RPMI8226 (cell line): ENCODE measurements around the gene TMCC1.
A peak's percentile ranks its signal among the peaks of the same experiment; 100 is the strongest.
"Not testable (repeated sequence)": the region's sequence is repeated elsewhere in the genome, so short reads cannot be mapped to it uniquely, and the experiment has no call there.

Experiments used
- DNase-seq: peaks from one replicate; pipeline ENCODE4 v3.0.0-alpha.2; 2015

Gene TMCC1

GRCh38 chr3:129641567-129642260, 251.8 kb downstream of the TMCC1 start:
- not testable (repeated sequence) for DNase-seq

- not testable (repeated sequence) for DNase-seq
Measured at GRCh38 chr3:129640985-129641384, 252.5 kb downstream of the TMCC1 start.

DNA sequence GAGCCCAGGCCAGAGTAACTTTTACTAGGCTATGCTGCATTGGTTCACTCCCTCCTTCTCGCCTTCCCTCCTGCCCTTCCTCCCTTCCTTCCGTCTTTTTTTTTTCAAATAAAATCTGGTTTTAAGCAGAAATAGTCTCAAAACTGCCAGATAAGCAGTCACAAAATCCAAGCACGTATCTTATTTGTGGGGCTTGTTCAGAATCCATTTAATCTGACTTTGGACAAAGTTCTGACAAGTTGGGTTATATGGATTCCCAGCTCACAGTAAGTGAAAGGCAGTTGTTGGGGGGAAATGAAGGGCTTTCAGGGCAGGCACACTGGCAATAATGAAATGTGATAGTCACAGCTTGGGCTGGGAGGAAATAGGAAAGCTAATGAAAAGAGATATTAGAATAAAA, 255.0 kb downstream of the TMCC1 start:
- no peak for DNase-seq

DNA sequence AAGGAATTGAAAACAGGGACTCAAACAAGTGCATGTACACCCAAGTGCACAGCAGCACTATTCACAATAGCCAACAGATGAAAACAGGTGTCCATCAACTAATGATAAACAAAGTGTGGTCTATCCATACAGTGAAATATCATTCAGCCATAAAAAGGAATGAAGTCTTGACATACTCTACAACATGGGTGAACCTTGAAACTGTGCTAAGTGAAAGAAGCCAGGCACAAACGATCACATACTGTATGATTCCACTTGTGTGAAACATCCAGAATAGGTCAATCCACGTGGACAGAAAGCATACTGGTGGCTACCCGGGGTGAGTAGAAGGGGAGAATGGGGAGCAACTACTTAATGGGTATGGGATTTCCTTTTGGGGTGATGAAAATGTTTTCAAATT, 257.4 kb downstream of the TMCC1 start:
- no peak for DNase-seq

- no peak for DNase-seq
Measured at GRCh38 chr3:129635656-129636055, 257.9 kb downstream of the TMCC1 start.

- no peak for DNase-seq
Measured at GRCh38 chr3:129633751-129634481, 259.6 kb downstream of the TMCC1 start.

DNA sequence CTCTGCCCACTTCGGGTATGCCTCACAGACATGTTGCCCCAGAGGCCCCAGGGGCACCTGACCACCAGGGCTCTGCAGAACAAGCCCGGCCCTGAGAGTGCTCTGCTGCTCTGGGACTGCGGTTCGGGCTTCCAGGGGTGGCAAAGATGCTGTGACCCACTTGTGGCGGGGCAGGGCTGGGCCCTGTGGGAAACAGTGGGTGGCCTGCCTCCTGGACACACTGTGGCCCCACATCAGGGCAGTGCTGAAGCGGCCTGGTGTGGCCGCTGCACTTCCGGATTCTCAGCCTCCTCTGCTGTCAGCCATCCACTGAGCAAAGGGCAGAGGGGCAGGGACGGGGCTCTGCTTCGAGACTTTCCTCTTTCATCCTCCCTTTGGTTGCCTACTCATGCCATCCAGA, 260.5 kb downstream of the TMCC1 start:
- no peak for DNase-seq

DNA sequence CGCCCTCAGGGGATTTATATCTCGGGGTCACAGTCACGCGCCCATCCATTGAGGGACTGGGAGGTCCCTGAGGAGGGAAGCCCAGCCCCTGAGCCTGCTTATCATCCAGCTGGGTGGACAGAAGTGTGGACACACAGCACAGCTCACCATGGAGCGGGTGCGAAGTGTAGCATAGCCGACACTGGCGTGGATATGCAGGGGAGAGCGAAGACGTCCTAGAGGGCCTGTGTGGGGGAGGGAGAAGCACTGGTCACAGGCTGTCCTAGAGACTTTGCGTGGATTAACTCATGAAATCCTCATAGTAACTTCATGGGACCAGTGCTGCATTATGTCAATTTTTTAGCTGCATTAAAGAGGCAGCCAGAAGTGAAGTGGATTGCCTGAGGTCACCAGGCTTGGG, 261.0 kb downstream of the TMCC1 start:
- DNase-seq: no peak

- DNase-seq: no peak
Measured at GRCh38 chr3:129632056-129632455, 261.5 kb downstream of the TMCC1 start.

GRCh38 chr3:129629011-129629410, 264.5 kb downstream of the TMCC1 start:
- DNase-seq: no peak

GRCh38 chr3:129628169-129628522, 265.4 kb downstream of the TMCC1 start:
- DNase-seq: no peak

DNA sequence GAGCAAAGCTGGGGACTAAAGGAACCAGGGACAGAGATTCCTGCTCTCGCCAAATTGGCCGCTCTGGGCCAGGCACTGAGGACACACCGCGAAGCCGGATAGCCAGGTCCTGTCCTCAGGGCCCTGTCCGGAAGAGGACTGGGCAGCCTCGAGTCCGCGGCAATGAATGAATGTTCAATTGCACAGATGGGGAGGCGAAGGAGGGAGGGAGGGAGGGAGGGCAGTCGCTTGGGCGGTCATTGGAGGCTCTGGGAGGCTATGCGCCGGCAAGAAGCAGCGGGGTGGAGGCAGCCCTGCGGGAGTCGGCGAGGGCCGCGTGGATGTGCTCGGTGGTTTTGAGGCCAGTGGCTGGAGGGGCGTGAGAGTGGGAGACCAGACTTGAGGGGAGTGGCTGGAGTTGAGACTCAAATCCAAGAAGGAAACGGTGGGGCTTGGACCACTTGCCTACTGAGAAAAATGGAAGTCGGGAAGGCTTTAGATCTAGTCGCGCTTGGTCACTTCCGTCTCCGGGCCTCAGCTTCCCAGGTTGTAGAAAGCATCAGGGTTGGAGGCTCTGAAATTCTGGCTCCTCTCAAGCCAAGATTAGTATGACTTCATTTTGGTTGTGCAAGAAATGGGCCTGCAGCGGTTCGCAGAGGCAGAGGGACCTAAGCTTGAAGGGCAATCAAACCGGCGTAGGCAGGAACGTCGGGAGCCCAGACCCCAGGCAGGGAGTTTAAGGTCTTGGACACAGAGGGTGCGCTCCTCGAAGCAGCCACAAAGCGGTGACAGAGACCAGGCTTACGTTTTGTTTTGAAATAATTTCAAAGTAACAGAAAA, 266.0 kb downstream of the TMCC1 start:
- DNase-seq: peak; percentile 61

DNA sequence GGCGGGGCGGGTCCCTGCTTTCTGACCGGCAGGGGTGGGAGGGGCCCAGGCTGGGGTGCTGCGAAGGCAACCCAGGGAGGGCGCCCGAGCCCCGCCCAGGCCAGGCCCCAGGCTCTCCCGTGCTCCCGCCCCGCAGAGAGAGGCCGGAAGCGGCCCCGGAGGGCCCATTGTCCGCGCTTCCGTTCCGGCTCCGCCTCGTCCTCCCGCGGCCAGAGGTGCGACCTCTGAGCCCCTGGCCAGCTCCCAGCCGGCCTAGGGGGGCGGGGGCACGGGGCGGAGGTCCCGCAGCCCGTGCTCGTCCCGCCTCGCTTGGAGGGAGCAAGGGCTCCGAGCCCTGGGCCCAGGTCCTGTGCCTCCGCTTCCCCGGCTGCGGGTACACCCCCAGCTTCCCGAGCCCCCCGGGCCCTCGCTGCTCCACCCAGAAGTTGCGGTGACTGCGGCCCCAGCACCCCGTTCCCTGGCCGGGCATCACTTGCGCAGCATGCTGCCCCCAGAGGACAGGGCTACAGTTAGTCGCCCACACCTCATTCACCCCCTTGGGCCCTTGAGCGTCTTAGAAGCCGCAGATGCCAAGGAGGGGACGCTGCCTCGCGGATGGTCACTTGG, 266.7 kb downstream of the TMCC1 start:
- DNase-seq: peak; percentile 95

GRCh38 chr3:129625072-129625874, 268.2 kb downstream of the TMCC1 start:
- no peak for DNase-seq

GRCh38 chr3:129624347-129625071, 269.0 kb downstream of the TMCC1 start:
- DNase-seq: no peak

DNA sequence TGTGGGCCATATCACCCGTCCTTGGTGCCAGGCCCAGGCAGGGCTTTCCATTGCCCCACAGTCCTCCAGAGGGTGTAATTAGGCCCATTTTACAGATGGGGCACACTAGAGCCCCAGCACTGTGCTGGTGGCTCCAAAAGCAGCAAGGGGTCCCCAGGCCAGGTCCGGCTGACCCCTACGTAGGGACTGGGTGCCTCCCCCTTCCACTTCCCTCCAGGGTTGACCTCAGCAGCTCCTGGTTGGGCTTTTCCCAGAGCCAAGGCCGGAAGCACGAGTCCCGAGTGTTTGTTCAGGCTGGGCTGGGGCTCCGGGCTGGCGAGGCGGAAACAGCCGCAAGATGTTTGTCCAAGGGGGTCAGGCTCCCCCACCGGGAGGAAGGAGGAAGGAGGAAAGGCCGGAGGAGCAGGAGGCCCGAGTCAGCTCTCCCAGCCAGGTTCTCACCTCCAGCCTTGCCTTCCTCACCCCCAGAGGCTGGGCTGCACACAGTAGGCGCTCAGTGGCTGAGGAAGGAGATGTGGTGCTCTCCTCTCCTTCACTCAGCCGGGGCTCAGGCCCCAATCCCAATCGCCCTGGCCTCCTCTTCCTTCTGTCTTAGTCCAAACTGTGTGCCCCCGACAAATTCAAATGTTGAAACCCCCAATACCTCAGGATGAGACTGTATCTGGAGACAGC, 269.9 kb downstream of the TMCC1 start:
- DNase-seq: no peak

DNA sequence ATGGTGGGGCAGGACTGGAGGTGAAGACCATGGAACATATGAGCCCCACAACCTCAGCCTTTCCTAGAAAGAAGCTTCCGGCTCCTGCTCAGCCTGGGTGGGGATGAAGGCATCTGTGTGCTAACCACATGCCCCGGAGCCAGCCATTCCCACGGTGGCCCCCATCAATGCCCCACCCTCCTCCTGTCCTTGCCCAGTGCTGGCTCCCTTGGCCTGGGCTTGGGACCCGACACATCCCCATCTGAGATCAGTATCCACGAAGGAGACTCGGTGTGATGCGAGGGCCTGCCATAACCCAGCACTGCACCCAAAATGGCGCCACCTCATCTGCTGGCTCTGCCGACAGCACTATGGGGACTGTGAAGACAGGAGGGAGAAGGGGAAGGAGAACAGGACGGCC, 270.6 kb downstream of the TMCC1 start:
- no peak for DNase-seq

DNA sequence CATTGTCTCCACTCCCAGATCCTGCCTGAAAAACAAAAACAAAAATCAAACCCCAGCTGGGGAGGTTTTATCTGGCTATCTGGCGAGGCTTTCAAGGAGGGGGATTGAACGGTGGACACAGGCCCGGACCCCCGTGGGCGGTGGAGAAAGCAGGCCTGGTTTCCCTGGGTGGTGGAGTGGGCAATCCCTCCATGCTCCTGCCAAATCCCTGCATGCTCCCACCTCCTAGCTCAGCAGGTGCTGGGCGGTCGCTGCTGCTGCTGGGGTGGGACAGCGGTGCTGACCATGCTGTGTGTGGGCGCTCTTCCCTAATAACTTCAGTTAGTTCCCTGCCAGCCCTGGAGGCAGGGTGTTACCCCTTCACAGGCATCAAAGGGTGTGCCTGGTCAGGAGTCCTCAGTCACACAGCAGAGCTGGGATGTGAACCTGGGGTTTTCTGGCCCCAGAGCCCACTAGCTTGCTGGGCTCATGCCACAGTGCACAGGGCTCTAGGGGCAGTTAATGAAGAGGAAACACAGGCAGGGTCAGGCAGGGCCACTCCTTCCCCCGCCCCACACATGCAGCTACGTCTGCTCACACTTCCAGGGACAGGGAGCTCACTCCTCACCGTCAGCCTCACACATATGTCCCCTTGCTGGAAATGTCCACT, 271.2 kb downstream of the TMCC1 start:
- no peak for DNase-seq

GRCh38 chr3:129621626-129622225, 271.8 kb downstream of the TMCC1 start:
- no peak for DNase-seq
